GM12878 (cell line): ENCODE data around the gene PIP4K2A. TPM values are rescaled to one million over a fixed set of nuclear protein-coding genes. Genes with fewer than 3 reads are reported as not detected.

Source experiments
- polyA plus RNA-seq, 11 experiments: library from polyadenylated mRNA; depleted of rRNA in 4 of 11; unstranded in 6 of 11; stranded (reverse) in 5 of 11; fragments of >200 nt; fragmentation: Nextera tagmentation in 4 of 11; fragmentation: Illumina TruSeq in 1 of 11; extraction: Ambion mirVana in 4 of 11; extraction: Trizol in 1 of 11; gene quantifications; 1 replicate in 1 of 11; 2 replicates in 10 of 11; pipeline versions ENCODE4 v1.2.1 to v1.2.3, GENCODE V29; 2011 to 2016; ENCODE audit warnings: inconsistent platforms in 2 of 11, missing spikeins in 2 of 11, low read depth in 1 of 11
- total RNA-seq, 4 experiments: library from RNA; depleted of rRNA in 3 of 4; stranded (reverse); fragments of >200 nt in 3 of 4; fragmentation: Illumina TruSeq in 1 of 4; extraction: Trizol in 1 of 4; gene quantifications; 2 replicates each; pipeline versions ENCODE4 v1.2.1 to v1.2.3, GENCODE V29; 2013 to 2021

PIP4K2A gene
- total and polyA plus RNA-seq, 10 of the 15 experiments (the other 5 are each of a cell fraction or from before 2014, with no cell fraction given): 54.3 to 139 (median 84.4) TPM

Other genes starting within 250 kb of the PIP4K2A start
- gene ARMC3, start 213.5 kb upstream of the PIP4K2A start, total RNA-seq (2014; rRNA removed): 0.06 TPM in 1 of 2 replicates, not detected in the other
- not detected in 2 replicates for gene ARMC3, start 213.5 kb upstream of the PIP4K2A start, total RNA-seq (2014; rRNA removed; fragmentation: Illumina TruSeq; extraction: Trizol)
- gene ARMC3, start 213.5 kb upstream of the PIP4K2A start, total RNA-seq (2021): not detected in 2 replicates
- not detected in 2 replicates for gene ARMC3, start 213.5 kb upstream of the PIP4K2A start, polyA plus RNA-seq (2011; rRNA removed)
- gene ARMC3, start 213.5 kb upstream of the PIP4K2A start, polyA plus RNA-seq (2014; fragmentation: Illumina TruSeq; extraction: Trizol): 0.01 TPM in 1 of 2 replicates, not detected in the other
- not detected for gene ARMC3, start 213.5 kb upstream of the PIP4K2A start, polyA plus RNA-seq (2014; fragmentation: Nextera tagmentation; extraction: Ambion mirVana)
- gene ARMC3, start 213.5 kb upstream of the PIP4K2A start, polyA plus RNA-seq (2014; rRNA removed): not detected in 2 replicates
- not detected for gene ARMC3, start 213.5 kb upstream of the PIP4K2A start, polyA plus RNA-seq (2016; fragmentation: Nextera tagmentation; extraction: Ambion mirVana)